Fibroblast of lung (primary cell): ENCODE measurements around the gene ZNF771.

Source experiments
- EZH2 ChIP-seq: IDR thresholded peaks from 2 replicates; pipeline ENCODE4 v1.5.1; 2012; ENCODE audit warnings: low read length, control low read depth, mild to moderate bottlenecking; ENCODE audit errors: missing control alignments
- TF ChIP-seq, protein P1 (sequence below), 2 donors: IDR thresholded peaks in 1 of 2; conservative IDR thresholded peaks in 1 of 2; 1 replicate in 1 of 2; 2 replicates in 1 of 2; pipeline ENCODE4 v1.5.1; 2011 to 2012; ENCODE audit warnings: low read length in 2 of 2, control low read depth in 1 of 2, inconsistent platforms in 1 of 2, low read depth in 1 of 2, mild to moderate bottlenecking in 1 of 2

DNA sequence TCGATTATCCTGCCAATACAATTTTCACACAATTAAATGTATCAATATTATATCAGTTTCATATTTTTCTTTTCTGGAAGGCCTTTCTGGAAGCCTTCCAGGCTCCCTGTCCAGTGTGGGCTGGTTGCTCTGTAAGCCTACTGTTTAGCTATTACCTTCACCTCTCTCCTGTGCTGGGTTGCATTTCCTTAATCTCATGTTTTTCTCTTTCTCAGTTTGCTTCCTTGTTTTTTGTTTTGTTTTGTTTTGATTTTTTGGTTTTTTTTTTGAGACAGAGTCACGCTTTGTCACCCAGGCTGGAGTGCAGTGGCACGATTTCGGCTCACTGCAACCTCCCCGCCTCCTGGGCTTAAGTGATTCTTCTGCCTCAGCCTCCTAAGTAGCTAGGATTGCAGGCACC is 31.4 kb downstream of the ZNF771 start:
- TF ChIP-seq, protein P1, sequence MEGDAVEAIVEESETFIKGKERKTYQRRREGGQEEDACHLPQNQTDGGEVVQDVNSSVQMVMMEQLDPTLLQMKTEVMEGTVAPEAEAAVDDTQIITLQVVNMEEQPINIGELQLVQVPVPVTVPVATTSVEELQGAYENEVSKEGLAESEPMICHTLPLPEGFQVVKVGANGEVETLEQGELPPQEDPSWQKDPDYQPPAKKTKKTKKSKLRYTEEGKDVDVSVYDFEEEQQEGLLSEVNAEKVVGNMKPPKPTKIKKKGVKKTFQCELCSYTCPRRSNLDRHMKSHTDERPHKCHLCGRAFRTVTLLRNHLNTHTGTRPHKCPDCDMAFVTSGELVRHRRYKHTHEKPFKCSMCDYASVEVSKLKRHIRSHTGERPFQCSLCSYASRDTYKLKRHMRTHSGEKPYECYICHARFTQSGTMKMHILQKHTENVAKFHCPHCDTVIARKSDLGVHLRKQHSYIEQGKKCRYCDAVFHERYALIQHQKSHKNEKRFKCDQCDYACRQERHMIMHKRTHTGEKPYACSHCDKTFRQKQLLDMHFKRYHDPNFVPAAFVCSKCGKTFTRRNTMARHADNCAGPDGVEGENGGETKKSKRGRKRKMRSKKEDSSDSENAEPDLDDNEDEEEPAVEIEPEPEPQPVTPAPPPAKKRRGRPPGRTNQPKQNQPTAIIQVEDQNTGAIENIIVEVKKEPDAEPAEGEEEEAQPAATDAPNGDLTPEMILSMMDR (conservative IDR thresholded peaks at IDR 0.05 in 1 of 2, IDR thresholded peaks at IDR 0.05 in 1 of 2; ENCODE audit: low read depth in 1 of 2, low read length in 2 of 2): no peak
- TF ChIP-seq EZH2: no peak
